Endothelial cell of umbilical vein (primary cell): ENCODE measurements around the gene METTL24. TPM values are rescaled to one million over a fixed set of nuclear protein-coding genes. Genes with fewer than 3 reads are reported as not detected.
A peak's percentile ranks its signal among the peaks of the same experiment; 100 is the strongest.

Experiments used
- BruUV-seq: library from RNA; stranded (reverse); fragments of 400-500 nt; replicated peaks from 2 replicates; lab custom pipeline; 2021; lab: Mats Ljungman, UMichigan
- CTCF ChIA-PET: fragments of 300-600, 350-600 bp; sonication (Branson Sonifier 250); formaldehyde crosslinking; loops from one replicate; lab custom pipeline; 2021; ENCODE audit warnings: antibody characterized with exemption, inconsistent platforms; lab: Charles Lee
- POLR2A ChIA-PET: fragments of 300-600, 350-600 bp; sonication (Branson Sonifier 250); formaldehyde crosslinking; loops from one replicate; lab custom pipeline; 2021; ENCODE audit warnings: antibody characterized with exemption, inconsistent platforms; lab: Charles Lee
- DNase-seq: peaks from one replicate; pipeline ENCODE4 v3.0.0-alpha.2; 2011; ENCODE audit warnings: low read depth, low spot score
- FAIRE-seq: peaks from 2 replicates; lab custom pipeline; 2011; peaks lifted over from hg19 to GRCh38; lab: Jason Lieb, UNC
- H2AFZ ChIP-seq: 2 replicates; pipeline ENCODE4 v1.6.0; 2012; ENCODE audit warnings: low read depth, low read length, control low read depth, inconsistent platforms
- H3K27ac ChIP-seq: 2 replicates; pipeline ENCODE4 v1.5.1; 2011; ENCODE audit warnings: low read depth, mild to moderate bottlenecking, control low read depth, low read length, moderate library complexity; ENCODE audit not compliant: insufficient read depth
- H3K27me3 ChIP-seq, 2 experiments: 2 replicates each; pipeline versions ENCODE4 v1.6.0 to v1.6.1; 2011; ENCODE audit warnings: low read length in 2 of 2, mixed read lengths in 1 of 2; ENCODE audit not compliant: control insufficient read depth in 2 of 2, insufficient read depth in 2 of 2
- H3K36me3 ChIP-seq, 2 experiments: 2 replicates in 1 of 2; 3 replicates in 1 of 2; pipeline ENCODE4 v1.5.1; 2011; ENCODE audit warnings: low read length in 2 of 2, mild to moderate bottlenecking in 1 of 2, moderate library complexity in 1 of 2; ENCODE audit not compliant: control insufficient read depth in 2 of 2, insufficient read depth in 2 of 2; ENCODE audit errors: extremely low read depth in 1 of 2
- H3K4me1 ChIP-seq: 3 replicates; pipeline ENCODE4 v1.5.1; 2011; ENCODE audit warnings: mild to moderate bottlenecking, low read length; ENCODE audit not compliant: control insufficient read depth, insufficient read depth; ENCODE audit errors: extremely low read depth
- H3K4me2 ChIP-seq: 2 replicates; pipeline ENCODE4 v1.6.1; 2011; ENCODE audit warnings: low read length, control low read depth, mixed read lengths; ENCODE audit not compliant: insufficient read depth
- H3K4me3 ChIP-seq, 3 experiments: fragments of 200-600 bp in 1 of 3; sonication (generic), shearing (Covaris generic) in 1 of 3; replicated peaks in 1 of 3; 2 replicates each; pipeline ENCODE4 v1.5.1; 2011 to 2016; ENCODE audit warnings: control low read depth in 3 of 3, low read length in 3 of 3, mild to moderate bottlenecking in 2 of 3, inconsistent platforms in 1 of 3, low read depth in 1 of 3, moderate library complexity in 1 of 3; ENCODE audit not compliant: insufficient read depth in 1 of 3
- H3K79me2 ChIP-seq: 2 replicates; pipeline ENCODE4 v1.6.0; 2012; ENCODE audit warnings: low read length, inconsistent platforms; ENCODE audit not compliant: control insufficient read depth, insufficient read depth
- H3K9ac ChIP-seq: replicated peaks from 2 replicates; pipeline ENCODE3; 2011; ENCODE audit warnings: low read length, control low read depth; ENCODE audit not compliant: insufficient read depth; ENCODE audit errors: extremely low read depth
- H3K9me1 ChIP-seq: replicated peaks from 3 replicates; pipeline ENCODE4 v1.6.0; 2011; ENCODE audit warnings: mild to moderate bottlenecking, low read length; ENCODE audit not compliant: control insufficient read depth, insufficient read depth; ENCODE audit errors: extremely low read depth
- H3K9me3 ChIP-seq: replicated peaks from 2 replicates; pipeline ENCODE4 v1.5.1; 2012; ENCODE audit warnings: low read length, inconsistent platforms; ENCODE audit not compliant: control insufficient read depth, insufficient read depth
- H4K20me1 ChIP-seq: replicated peaks from 2 replicates; pipeline ENCODE3; 2011; ENCODE audit warnings: mild to moderate bottlenecking, low read length; ENCODE audit not compliant: control insufficient read depth, insufficient read depth; ENCODE audit errors: extremely low read depth
- EZH2 ChIP-seq: IDR thresholded peaks from 2 replicates; pipeline ENCODE4 v1.6.1; 2012; ENCODE audit warnings: borderline replicate concordance, low read depth, mild to moderate bottlenecking, moderate library complexity, low read length, inconsistent platforms; ENCODE audit not compliant: severe bottlenecking
- FOS ChIP-seq: IDR thresholded peaks from 2 replicates; pipeline ENCODE4 v1.6.1; 2011; ENCODE audit warnings: mild to moderate bottlenecking, low read length, moderate library complexity, borderline replicate concordance; ENCODE audit not compliant: insufficient read depth
- JUN ChIP-seq: IDR thresholded peaks from 2 replicates; pipeline ENCODE4 v1.6.1; 2011; ENCODE audit warnings: borderline replicate concordance, low read depth; ENCODE audit not compliant: insufficient read length, insufficient read depth
- dilution Hi-C: fragments of 300-500 bp; cut with MboI; formaldehyde crosslinking; loops from one replicate; pipeline ENCODE4 v1.15.0; 2019; ENCODE audit warnings: low sequenced_read_pairs; ENCODE audit not compliant: extremely low pct_ligation_motif_present
- intact Hi-C: fragments of 100-400 bp; cut with micrococcal nuclease; formaldehyde crosslinking; loops from one replicate; pipeline ENCODE4 v1.10.0; 2022
- polyA plus RNA-seq, 4 experiments: library from polyadenylated mRNA; depleted of rRNA in 3 of 4; stranded (reverse) in 3 of 4; unstranded in 1 of 4; fragments of >200 nt; gene quantifications; 2 replicates each; pipeline versions ENCODE4 v1.2.1 to v1.2.3, GENCODE V29; 2011 to 2012; ENCODE audit warnings: missing spikeins in 1 of 4
- total RNA-seq: library from RNA; stranded (reverse); gene quantifications from 2 replicates; pipeline ENCODE4 v1.2.3, GENCODE V29; 2021
- TF ChIP-seq, protein P1 (sequence below): IDR thresholded peaks from 2 replicates; pipeline ENCODE4 v1.6.1; 2011; ENCODE audit not compliant: insufficient read depth, insufficient read length
- TF ChIP-seq, protein P2 (sequence below), 2 donors: IDR thresholded peaks; 1 replicate in 1 of 2; 2 replicates in 1 of 2; pipeline ENCODE4 v1.5.1; 2011; ENCODE audit warnings: low read length in 2 of 2, mild to moderate bottlenecking in 2 of 2, moderate library complexity in 2 of 2, control low read depth in 1 of 2, inconsistent platforms in 1 of 2, low read depth in 1 of 2; ENCODE audit not compliant: insufficient read depth in 1 of 2; ENCODE audit errors: extremely low read depth in 1 of 2

Gene METTL24
- total and polyA plus RNA-seq, 2 donors (not counting 3 experiments of a cell fraction or from before 2014, with no cell fraction given), result not detected

- H3K27me3 ChIP-seq, result peaks cover 29 to 30% of the 10 kb centered on the region in 2 experiments
- no peaks in the 10 kb centered on the region for H3K9me3 ChIP-seq
- TF ChIP-seq FOS, result no peak
- TF ChIP-seq, protein P1, sequence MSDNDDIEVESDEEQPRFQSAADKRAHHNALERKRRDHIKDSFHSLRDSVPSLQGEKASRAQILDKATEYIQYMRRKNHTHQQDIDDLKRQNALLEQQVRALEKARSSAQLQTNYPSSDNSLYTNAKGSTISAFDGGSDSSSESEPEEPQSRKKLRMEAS, result no peak
- TF ChIP-seq, protein P2, sequence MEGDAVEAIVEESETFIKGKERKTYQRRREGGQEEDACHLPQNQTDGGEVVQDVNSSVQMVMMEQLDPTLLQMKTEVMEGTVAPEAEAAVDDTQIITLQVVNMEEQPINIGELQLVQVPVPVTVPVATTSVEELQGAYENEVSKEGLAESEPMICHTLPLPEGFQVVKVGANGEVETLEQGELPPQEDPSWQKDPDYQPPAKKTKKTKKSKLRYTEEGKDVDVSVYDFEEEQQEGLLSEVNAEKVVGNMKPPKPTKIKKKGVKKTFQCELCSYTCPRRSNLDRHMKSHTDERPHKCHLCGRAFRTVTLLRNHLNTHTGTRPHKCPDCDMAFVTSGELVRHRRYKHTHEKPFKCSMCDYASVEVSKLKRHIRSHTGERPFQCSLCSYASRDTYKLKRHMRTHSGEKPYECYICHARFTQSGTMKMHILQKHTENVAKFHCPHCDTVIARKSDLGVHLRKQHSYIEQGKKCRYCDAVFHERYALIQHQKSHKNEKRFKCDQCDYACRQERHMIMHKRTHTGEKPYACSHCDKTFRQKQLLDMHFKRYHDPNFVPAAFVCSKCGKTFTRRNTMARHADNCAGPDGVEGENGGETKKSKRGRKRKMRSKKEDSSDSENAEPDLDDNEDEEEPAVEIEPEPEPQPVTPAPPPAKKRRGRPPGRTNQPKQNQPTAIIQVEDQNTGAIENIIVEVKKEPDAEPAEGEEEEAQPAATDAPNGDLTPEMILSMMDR (IDR thresholded peaks at IDR 0.05; ENCODE audit: extremely low read depth in 1 of 2, insufficient read depth in 1 of 2, low read depth in 1 of 2, low read length in 2 of 2), result no peak
- TF ChIP-seq JUN, result no peak
- DNase-seq, result no peak
- no peak overlapping the region for H3K27ac ChIP-seq
- POLR2A ChIA-PET, result no interaction called here
- H3K9ac ChIP-seq, result no peak overlapping the region
- H3K9me1 ChIP-seq, result no peaks in the 10 kb centered on the region
- no peaks in the 10 kb centered on the region for H4K20me1 ChIP-seq
- CTCF ChIA-PET, result interaction anchor here (1.5 kb wide), 1 partner anchor 12 kb away, joined by 5 read pairs; no protein-coding TSS in a partner anchor
- H3K36me3 ChIP-seq, result no peaks in the 10 kb centered on the region
- intact Hi-C loops (no loop called here), dilution Hi-C loops (no loop called here)
- no peak overlapping the region for H2AFZ ChIP-seq
- no peak for FAIRE-seq
- peak overlapping the region; percentile 40 for H3K4me2 ChIP-seq
- no peak overlapping the region for H3K4me3 ChIP-seq
- no peaks in the 10 kb centered on the region for H3K4me1 ChIP-seq
- no peaks in the 10 kb centered on the region for H3K79me2 ChIP-seq
- BruUV-seq, result no TSS peak
These were observed 28.8 kb downstream of the METTL24 start for GRCh38 chr6:110329348-110329713.

DNA sequence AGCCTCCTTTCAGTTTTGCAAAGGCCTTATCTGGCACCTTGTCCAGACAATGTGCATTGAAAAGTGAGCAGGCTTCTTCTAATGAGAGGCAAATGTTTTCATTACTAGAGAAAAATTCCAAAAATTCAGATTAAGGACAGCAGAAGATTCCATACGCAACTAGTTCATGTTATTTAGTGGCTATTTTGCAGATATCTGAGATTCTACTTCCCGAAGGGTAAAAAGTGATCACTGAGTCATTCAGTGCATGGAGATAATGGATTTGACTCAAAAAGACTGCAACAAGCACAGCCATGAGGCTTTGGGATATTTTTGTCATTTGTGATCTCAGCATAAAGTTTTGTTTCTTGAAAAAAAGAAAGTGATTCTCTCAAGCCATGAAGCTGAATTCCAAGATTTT, 29.9 kb downstream of the METTL24 start:
- ChIA-PET POLR2A (interaction anchor here (0.6 to 0.7 kb wide), 2 partner anchors 813 to 912 kb away, joined by 3 read pairs; no protein-coding TSS in a partner anchor), CTCF (interaction anchor here (0.9 to 1.5 kb wide), 2 partner anchors 11 to 13 kb away, joined by 4 to 5 read pairs; no protein-coding TSS in a partner anchor)
- H3K9ac ChIP-seq, result no peak overlapping the region
- no peak for TF ChIP-seq EZH2
- no peak overlapping the region for H3K4me2 ChIP-seq
- H2AFZ ChIP-seq, result no peak overlapping the region
- dilution Hi-C loops (no loop called here), intact Hi-C loops (no loop called here)
- no peak overlapping the region for H3K27ac ChIP-seq
- H3K9me3 ChIP-seq, result no peaks in the 10 kb centered on the region
- BruUV-seq, result no TSS peak
- FAIRE-seq (no peak), DNase-seq (no peak)
- H3K79me2 ChIP-seq, result no peaks in the 10 kb centered on the region
- peaks cover 29 to 31% of the 10 kb centered on the region in 2 experiments for H3K27me3 ChIP-seq
- no peaks in the 10 kb centered on the region for H3K4me1 ChIP-seq
- no peaks in the 10 kb centered on the region for H3K36me3 ChIP-seq
- no peaks in the 10 kb centered on the region for H3K9me1 ChIP-seq
- no peak overlapping the region for H3K4me3 ChIP-seq
- H4K20me1 ChIP-seq, result no peaks in the 10 kb centered on the region
